Prostate gland (tissue), 2 donors: Measurements from ENCODE around the gene MSX2.

Experiments used
- CTCF ChIP-seq, 4 experiments: fragments of 200-600 bp in 2 of 4; fragments of 450-650 bp in 2 of 4; sonication (generic) in 2 of 4; IDR thresholded peaks; 1 replicate in 3 of 4; 2 replicates in 1 of 4; pipeline ENCODE4 v1.5.1; 2016 to 2019; ENCODE audit warnings: antibody characterized with exemption in 4 of 4, mild to moderate bottlenecking in 2 of 4, moderate library complexity in 2 of 4
- POLR2A ChIP-seq: fragments of 450-650 bp; IDR thresholded peaks from one replicate; pipeline ENCODE4 v1.6.1; 2016; ENCODE audit warnings: antibody characterized with exemption, mild to moderate bottlenecking
- POLR2AphosphoS5 ChIP-seq: sonication (generic); formaldehyde crosslinking; IDR thresholded peaks from one replicate; pipeline ENCODE4 v1.6.1; 2017; ENCODE audit warnings: antibody characterized with exemption

- TF ChIP-seq POLR2A = no peak
- TF ChIP-seq CTCF (IDR thresholded peaks at IDR 0.05) = no peak
- TF ChIP-seq POLR2AphosphoS5 = no peak
Observed at GRCh38 chr5:174727794-174728680, 3.7 kb downstream of the MSX2 start.
